ENCODE measurements around the gene NECAB2.

The NECAB2 gene

GRCh38 chr16:83983491-83983890 lies 15.4 kb downstream of the NECAB2 start:
- no peak for DNase-seq (ENCODE audit: low read depth in 2 of 2, low spot score in 1 of 2)

GRCh38 chr16:83989300-83989699 lies 21.3 kb downstream of the NECAB2 start:
- no peak for DNase-seq (ENCODE audit: low read depth in 2 of 2, low spot score in 1 of 2)

GRCh38 chr16:83990492-83990891 lies 22.4 kb downstream of the NECAB2 start:
- DNase-seq (ENCODE audit: low read depth in 2 of 2, low spot score in 1 of 2), result no peak

- no peak for DNase-seq (ENCODE audit: low read depth in 2 of 2, low spot score in 1 of 2)
Measured at GRCh38 chr16:83992624-83993023, 24.6 kb downstream of the NECAB2 start.

- DNase-seq (ENCODE audit: low read depth in 2 of 2, low spot score in 1 of 2), result no peak
Measured at GRCh38 chr16:83994087-83994486, 26.0 kb downstream of the NECAB2 start.

GRCh38 chr16:83994703-83995102 lies 26.7 kb downstream of the NECAB2 start:
- no peak for DNase-seq (ENCODE audit: low read depth in 2 of 2, low spot score in 1 of 2)

- no peak for DNase-seq (ENCODE audit: low read depth in 2 of 2, low spot score in 1 of 2)
Measured at GRCh38 chr16:83995754-83996153, 27.7 kb downstream of the NECAB2 start.

- no peak for DNase-seq (ENCODE audit: low read depth in 2 of 2, low spot score in 1 of 2)
Measured at GRCh38 chr16:83996481-83997252, 28.6 kb downstream of the NECAB2 start.

GRCh38 chr16:83998091-83998490 lies 30.0 kb downstream of the NECAB2 start:
- DNase-seq (ENCODE audit: low read depth in 2 of 2, low spot score in 1 of 2), result no peak

GRCh38 chr16:84000989-84001642 lies 33.1 kb downstream of the NECAB2 start:
- no peak for DNase-seq (ENCODE audit: low read depth in 2 of 2, low spot score in 1 of 2)

- DNase-seq (ENCODE audit: low read depth in 2 of 2, low spot score in 1 of 2), result no peak
Measured at GRCh38 chr16:84001726-84002125, 33.7 kb downstream of the NECAB2 start.

GRCh38 chr16:84003038-84003437 lies 35.0 kb downstream of the NECAB2 start:
- DNase-seq (ENCODE audit: low read depth in 2 of 2, low spot score in 1 of 2), result no peak

GRCh38 chr16:84004442-84004841 lies 36.4 kb downstream of the NECAB2 start:
- DNase-seq (ENCODE audit: low read depth in 2 of 2, low spot score in 1 of 2), result no peak

GRCh38 chr16:84005391-84005790 lies 37.3 kb downstream of the NECAB2 start:
- no peak for DNase-seq (ENCODE audit: low read depth in 2 of 2, low spot score in 1 of 2)

- no peak for DNase-seq (ENCODE audit: low read depth in 2 of 2, low spot score in 1 of 2)
Measured at GRCh38 chr16:84007520-84007919, 39.5 kb downstream of the NECAB2 start.

GRCh38 chr16:84007965-84008364 lies 39.9 kb downstream of the NECAB2 start:
- DNase-seq (ENCODE audit: low read depth in 2 of 2, low spot score in 1 of 2), result no peak

GRCh38 chr16:84009282-84009681 lies 41.2 kb downstream of the NECAB2 start:
- no peak for DNase-seq (ENCODE audit: low read depth in 2 of 2, low spot score in 1 of 2)

GRCh38 chr16:84013787-84014569 lies 45.9 kb downstream of the NECAB2 start:
- peak in 1 of 2 donors; percentile 1 for DNase-seq (ENCODE audit: low read depth in 2 of 2, low spot score in 1 of 2)

GRCh38 chr16:84014570-84015327 lies 46.7 kb downstream of the NECAB2 start:
- no peak for DNase-seq (ENCODE audit: low read depth in 2 of 2, low spot score in 1 of 2)

- no peak for DNase-seq (ENCODE audit: low read depth in 2 of 2, low spot score in 1 of 2)
Measured at GRCh38 chr16:84015399-84015798, 47.4 kb downstream of the NECAB2 start.

- no peak for DNase-seq (ENCODE audit: low read depth in 2 of 2, low spot score in 1 of 2)
Measured at GRCh38 chr16:84016477-84016876, 48.4 kb downstream of the NECAB2 start.

Measured in stimulated activated CD8-positive, alpha-beta memory T cell treated with anti-CD3 and anti-CD28 coated beads, Interleukin-4, amount 100 ng/mL, for 1 hour (primary cell).